SK-N-SH treated with all-trans-retinoic acid at 6 μM for 48 hours (cell line): ENCODE results near the gene NPPA.

Source experiments
- ATAC-seq: fragments of 200-7000 bp; cut with Tn5 transposase; 3 replicates; pipeline ENCODE4 v1.9.1; 2020; ENCODE audit warnings: mild to moderate bottlenecking, moderate library complexity
- ARNTL ChIP-seq: fragments of 450-650 bp; formaldehyde crosslinking; IDR thresholded peaks from 2 replicates; pipeline ENCODE4 v1.5.0; 2020; ENCODE audit warnings: low read depth, mild to moderate bottlenecking, moderate library complexity, borderline replicate concordance
- CREB5 ChIP-seq: fragments of 250-450 bp; sonication (Bioruptor Pico); IDR thresholded peaks from 2 replicates; pipeline ENCODE4 v1.5.1; 2020; ENCODE audit warnings: low read depth, mild to moderate bottlenecking, moderate library complexity
- CSDC2 ChIP-seq: fragments of 250-450 bp; sonication (Bioruptor Pico); IDR thresholded peaks from 2 replicates; pipeline ENCODE4 v1.5.0; 2020; ENCODE audit warnings: mild to moderate bottlenecking, moderate library complexity
- CSRNP3 ChIP-seq: fragments of 250-450 bp; sonication (Bioruptor Pico); IDR thresholded peaks from 2 replicates; pipeline ENCODE4 v1.5.1; 2021; ENCODE audit warnings: mild to moderate bottlenecking, moderate library complexity
- ESRRG ChIP-seq: fragments of 250-450 bp; sonication (Bioruptor Pico); IDR thresholded peaks from 2 replicates; pipeline ENCODE4 v1.6.1; 2021; ENCODE audit warnings: mild to moderate bottlenecking
- GLIS3 ChIP-seq: fragments of 250-450 bp; sonication (Bioruptor Pico); IDR thresholded peaks from 2 replicates; pipeline ENCODE4 v1.5.0; 2020; ENCODE audit warnings: mild to moderate bottlenecking, moderate library complexity
- ISL1 ChIP-seq: fragments of 250-450 bp; sonication (Bioruptor Pico); IDR thresholded peaks from 2 replicates; pipeline ENCODE4 v2.1.2; 2022; ENCODE audit warnings: mild to moderate bottlenecking, moderate library complexity
- OSR1 ChIP-seq: fragments of 250-450 bp; sonication (Bioruptor Pico); IDR thresholded peaks from 2 replicates; pipeline ENCODE4 v1.8.0; 2022; ENCODE audit warnings: moderate library complexity, mild to moderate bottlenecking, inconsistent platforms
- POU6F1 ChIP-seq: fragments of 250-450 bp; sonication (Bioruptor Pico); IDR thresholded peaks from 2 replicates; pipeline ENCODE4 v1.8.0; 2021; ENCODE audit warnings: low read depth, mild to moderate bottlenecking, moderate library complexity, borderline replicate concordance
- PPARA ChIP-seq: fragments of 250-450 bp; sonication (Bioruptor Pico); IDR thresholded peaks from 2 replicates; pipeline ENCODE4 v1.5.0; 2020; ENCODE audit warnings: mild to moderate bottlenecking, borderline replicate concordance
- RARB ChIP-seq: fragments of 250-450 bp; sonication (Bioruptor Pico); IDR thresholded peaks from 2 replicates; pipeline ENCODE4 v1.8.0; 2021; ENCODE audit warnings: mild to moderate bottlenecking, moderate library complexity
- SNAI2 ChIP-seq: fragments of 250-450 bp; sonication (Bioruptor Pico); IDR thresholded peaks from 2 replicates; pipeline ENCODE4 v1.5.0; 2020; ENCODE audit warnings: mild to moderate bottlenecking, moderate library complexity
- TCF4 ChIP-seq: fragments of 250-450 bp; sonication (Bioruptor Pico); IDR thresholded peaks from 2 replicates; pipeline ENCODE4 v1.8.0; 2021; ENCODE audit warnings: mild to moderate bottlenecking, moderate library complexity, borderline replicate concordance
- TOX ChIP-seq: fragments of 250-450 bp; sonication (Bioruptor Pico); IDR thresholded peaks from 2 replicates; pipeline ENCODE4 v1.8.0; 2021; ENCODE audit warnings: mild to moderate bottlenecking, moderate library complexity, borderline replicate concordance
- TSHZ2 ChIP-seq: fragments of 250-450 bp; sonication (Bioruptor Pico); IDR thresholded peaks from 2 replicates; pipeline ENCODE4 v1.5.0; 2020; ENCODE audit warnings: mild to moderate bottlenecking, moderate library complexity
- ZC3H10 ChIP-seq: fragments of 250-450 bp; sonication (Bioruptor Pico); IDR thresholded peaks from 2 replicates; pipeline ENCODE4 v1.5.1; 2021; ENCODE audit warnings: mild to moderate bottlenecking, moderate library complexity
- ZFP3 ChIP-seq: fragments of 250-450 bp; sonication (Bioruptor Pico); IDR thresholded peaks from 2 replicates; pipeline ENCODE4 v1.5.0; 2020; ENCODE audit warnings: mild to moderate bottlenecking, moderate library complexity
- ZFP30 ChIP-seq: fragments of 450-650 bp; formaldehyde crosslinking; IDR thresholded peaks from 2 replicates; pipeline ENCODE4 v1.5.0; 2022; ENCODE audit warnings: mild to moderate bottlenecking, moderate library complexity
- ZNF565 ChIP-seq: fragments of 450-650 bp; formaldehyde crosslinking; conservative IDR thresholded peaks from 2 replicates; pipeline ENCODE4 v1.5.0; 2020; ENCODE audit warnings: low read depth, mild to moderate bottlenecking, moderate library complexity
- ZNF70 ChIP-seq: fragments of 450-650 bp; formaldehyde crosslinking; IDR thresholded peaks from 2 replicates; pipeline ENCODE4 v1.5.0; 2020; ENCODE audit warnings: mild to moderate bottlenecking, moderate library complexity
- ZNF8 ChIP-seq: fragments of 450-650 bp; formaldehyde crosslinking; IDR thresholded peaks from 2 replicates; pipeline ENCODE4 v1.5.0; 2020; ENCODE audit warnings: mild to moderate bottlenecking, moderate library complexity

Gene NPPA

GRCh38 chr1:11862890-11863289, 15.3 kb upstream of the NPPA start:
- TF ChIP-seq TCF4 (CRISPR knock-in tag) (no peak), ZNF8 (CRISPR knock-in tag) (no peak), PPARA (CRISPR knock-in tag) (no peak), OSR1 (no peak)
- peak; percentile 45 for ATAC-seq

- ATAC-seq = no peak
- TF ChIP-seq ZNF8 (CRISPR knock-in tag) (no peak), ZFP30 (no peak), ZFP3 (no peak), OSR1 (no peak), ARNTL (CRISPR knock-in tag) (no peak), TOX (CRISPR knock-in tag) (no peak), ZC3H10 (CRISPR knock-in tag) (no peak), ESRRG (CRISPR knock-in tag) (no peak), ISL1 (CRISPR knock-in tag) (no peak), CSRNP3 (CRISPR knock-in tag) (no peak), GLIS3 (CRISPR knock-in tag) (no peak), POU6F1 (CRISPR knock-in tag) (no peak), ZNF565 (CRISPR knock-in tag) (no peak), ZNF70 (CRISPR knock-in tag) (no peak)
Measured at GRCh38 chr1:11860587-11860986, 13.0 kb upstream of the NPPA start.

- no peak for TF ChIP-seq PPARA (CRISPR knock-in tag)
- no peak for TF ChIP-seq OSR1
- no peak for TF ChIP-seq CSDC2 (CRISPR knock-in tag)
- TF ChIP-seq ZFP30 = no peak
- no peak for TF ChIP-seq TSHZ2 (CRISPR knock-in tag)
- TF ChIP-seq RARB = no peak
- TF ChIP-seq ZNF565 (CRISPR knock-in tag) = no peak
- no peak for TF ChIP-seq TCF4 (CRISPR knock-in tag)
- no peak for TF ChIP-seq SNAI2 (CRISPR knock-in tag)
- no peak for TF ChIP-seq ZC3H10 (CRISPR knock-in tag)
- no peak for TF ChIP-seq CREB5 (CRISPR knock-in tag)
- TF ChIP-seq GLIS3 (CRISPR knock-in tag) = no peak
- TF ChIP-seq, all 23 proteins: peak for 0
- no peak for ATAC-seq
Measured at GRCh38 chr1:11860083-11860482, 12.5 kb upstream of the NPPA start.

GRCh38 chr1:11858968-11859871, 11.6 kb upstream of the NPPA start:
- TF ChIP-seq SNAI2 (CRISPR knock-in tag) = 0 out of 2 replicates have a peak, but pooled peaks have one; percentile 67
- TF ChIP-seq ZNF70 (CRISPR knock-in tag) = no peak
- TF ChIP-seq, all 23 proteins: peak for 1
- ATAC-seq = peak; percentile 88
